SH-SY5Y (cell line): ENCODE results near the gene EDN2.

Experiments
- GATA2 ChIP-seq: IDR thresholded peaks from 2 replicates; pipeline ENCODE4 v1.6.1; 2011; ENCODE audit warnings: mild to moderate bottlenecking, low read depth, low read length
- GATA3 ChIP-seq: IDR thresholded peaks from 2 replicates; pipeline ENCODE4 v1.6.1; 2011; ENCODE audit warnings: low read depth, mild to moderate bottlenecking, low read length, moderate library complexity

DNA sequence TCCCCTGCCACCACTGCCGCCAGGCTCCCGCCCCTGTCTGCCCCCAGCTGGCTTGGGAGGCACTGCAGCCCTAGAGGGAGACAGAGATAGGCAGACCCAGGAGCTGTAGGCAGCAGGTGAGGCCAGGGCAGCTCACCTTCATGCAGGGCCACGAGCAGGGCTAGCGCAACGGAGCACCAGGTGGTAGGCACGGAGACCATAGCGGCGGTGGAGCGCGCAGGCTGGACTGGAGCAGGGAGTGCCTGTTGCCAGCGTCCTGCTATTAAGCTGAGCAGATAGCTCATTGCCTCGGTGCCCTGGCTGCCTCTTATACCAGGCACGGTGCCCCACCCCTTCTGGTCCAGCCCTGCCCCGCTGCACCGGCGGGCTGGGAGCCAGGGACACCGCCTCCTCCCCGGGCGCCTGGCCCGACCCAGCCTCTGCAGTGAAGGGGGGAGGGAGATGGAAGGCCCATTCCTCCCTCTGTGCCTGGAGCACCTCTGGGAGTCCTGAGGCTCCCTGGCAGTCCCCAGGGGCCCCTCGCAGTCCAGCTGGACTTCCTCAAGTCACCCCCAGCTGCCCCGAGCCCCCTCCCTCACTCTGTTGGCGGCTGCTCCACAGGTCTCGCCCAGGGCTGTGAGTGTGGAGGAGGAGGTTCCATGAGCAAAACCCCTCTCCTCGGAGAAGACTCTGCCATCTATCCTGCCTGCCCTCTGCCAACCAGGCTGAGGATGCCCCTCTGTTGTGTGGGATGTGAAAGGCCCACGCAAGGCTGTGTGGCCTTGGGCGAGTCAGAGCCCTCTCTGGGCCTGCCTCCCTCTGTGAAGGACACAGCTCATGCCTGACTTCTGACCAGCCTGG lies at the start of gene EDN2:
- no peak for TF ChIP-seq GATA2
- no peak for TF ChIP-seq GATA3
